ENCODE measurements around the gene RFX7.

The RFX7 gene

GRCh38 chr15:56102441-56102840 lies 141.2 kb downstream of the RFX7 start:
- TF ChIP-seq CTCF (IDR thresholded peaks at IDR 0.05; ENCODE audit: borderline replicate concordance, control extremely low read depth, extremely low read depth, insufficient read depth, missing control alignments), result no peak
- in situ Hi-C loops (cut with MboI; ENCODE audit: low sequenced_read_pairs, unreplicated experiment), result no loop called here
- DNase-seq (ENCODE audit: low spot score), result no peak

- DNase-seq (ENCODE audit: low spot score), result no peak
- in situ Hi-C loops (cut with MboI; ENCODE audit: low sequenced_read_pairs, unreplicated experiment), result no loop called here
- no peak for TF ChIP-seq CTCF (IDR thresholded peaks at IDR 0.05; ENCODE audit: borderline replicate concordance, control extremely low read depth, extremely low read depth, insufficient read depth, missing control alignments)
Measured at GRCh38 chr15:56099311-56099710, 144.4 kb downstream of the RFX7 start.

GRCh38 chr15:56098195-56098863 lies 145.3 kb downstream of the RFX7 start:
- TF ChIP-seq CTCF (IDR thresholded peaks at IDR 0.05; ENCODE audit: borderline replicate concordance, control extremely low read depth, extremely low read depth, insufficient read depth, missing control alignments), result no peak
- in situ Hi-C loops (cut with MboI; ENCODE audit: low sequenced_read_pairs, unreplicated experiment), result no loop called here
- DNase-seq (ENCODE audit: low spot score), result no peak

GRCh38 chr15:56095406-56095805 lies 148.3 kb downstream of the RFX7 start:
- in situ Hi-C loops (cut with MboI; ENCODE audit: low sequenced_read_pairs, unreplicated experiment), result no loop called here
- no peak for DNase-seq (ENCODE audit: low spot score)
- TF ChIP-seq CTCF (IDR thresholded peaks at IDR 0.05; ENCODE audit: borderline replicate concordance, control extremely low read depth, extremely low read depth, insufficient read depth, missing control alignments), result no peak

GRCh38 chr15:56094171-56094570 lies 149.5 kb downstream of the RFX7 start:
- TF ChIP-seq CTCF (IDR thresholded peaks at IDR 0.05; ENCODE audit: borderline replicate concordance, control extremely low read depth, extremely low read depth, insufficient read depth, missing control alignments), result no peak
- DNase-seq (ENCODE audit: low spot score), result no peak
- in situ Hi-C loops (cut with MboI; ENCODE audit: low sequenced_read_pairs, unreplicated experiment), result no loop called here

- in situ Hi-C loops (cut with MboI; ENCODE audit: low sequenced_read_pairs, unreplicated experiment), result no loop called here
- TF ChIP-seq CTCF (IDR thresholded peaks at IDR 0.05; ENCODE audit: borderline replicate concordance, control extremely low read depth, extremely low read depth, insufficient read depth, missing control alignments), result no peak
- DNase-seq (ENCODE audit: low spot score), result no peak
Measured at GRCh38 chr15:56088389-56088788, 155.3 kb downstream of the RFX7 start.
